Astrocyte (in vitro differentiated cells and primary cell): Measurements from ENCODE around the gene ACSL6. TPM values are rescaled to one million over a fixed set of nuclear protein-coding genes. Genes with fewer than 3 reads are reported as not detected.

Experiments
- DNase-seq: peaks from one replicate; pipeline ENCODE4 v3.0.0-alpha.2; 2010; ENCODE audit warnings: low read depth
- FAIRE-seq: peaks from 2 replicates; lab custom pipeline; 2011; peaks lifted over from hg19 to GRCh38; lab: Jason Lieb, UNC
- H2AFZ ChIP-seq: 2 replicates; pipeline ENCODE4 v1.6.0; 2012; ENCODE audit warnings: low read depth, low read length, inconsistent platforms
- H3K27ac ChIP-seq: 2 replicates; pipeline ENCODE4 v1.5.1; 2011; ENCODE audit warnings: low read depth, low read length, inconsistent platforms
- H3K27me3 ChIP-seq: 2 replicates; pipeline ENCODE4 v1.6.0; 2011; ENCODE audit warnings: low read length, inconsistent platforms; ENCODE audit not compliant: insufficient read depth
- H3K36me3 ChIP-seq: 2 replicates; pipeline ENCODE4 v1.5.1; 2011; ENCODE audit warnings: low read length, inconsistent platforms; ENCODE audit not compliant: insufficient read depth
- H3K4me1 ChIP-seq: 2 replicates; pipeline ENCODE4 v1.5.1; 2011; ENCODE audit warnings: low read length, inconsistent platforms; ENCODE audit not compliant: insufficient read depth
- H3K4me2 ChIP-seq: 2 replicates; pipeline ENCODE4 v1.6.0; 2012; ENCODE audit warnings: low read length, inconsistent platforms
- H3K4me3 ChIP-seq: 2 replicates; pipeline ENCODE4 v1.5.1; 2011; ENCODE audit warnings: low read depth, mild to moderate bottlenecking, low read length, inconsistent platforms; ENCODE audit not compliant: insufficient read depth
- H3K79me2 ChIP-seq: 2 replicates; pipeline ENCODE4 v1.6.0; 2012; ENCODE audit warnings: mild to moderate bottlenecking, low read length, inconsistent platforms; ENCODE audit not compliant: insufficient read depth
- H3K9ac ChIP-seq: 2 replicates; pipeline ENCODE4 v1.6.0; 2012; ENCODE audit warnings: mild to moderate bottlenecking, low read length, inconsistent platforms
- H3K9me3 ChIP-seq: 2 replicates; pipeline ENCODE4 v1.5.1; 2012; ENCODE audit warnings: low read depth, mild to moderate bottlenecking, low read length, inconsistent platforms; ENCODE audit not compliant: insufficient read depth
- H4K20me1 ChIP-seq: 2 replicates; pipeline ENCODE4 v1.6.0; 2012; ENCODE audit warnings: low read length, inconsistent platforms; ENCODE audit not compliant: insufficient read depth
- H3K27ac Mint-ChIP-seq: one replicate; pipeline ENCODE4 v1.8.0; 2021; ENCODE audit warnings: mild to moderate bottlenecking, mixed read lengths; ENCODE audit not compliant: unreplicated experiment
- H3K27me3 Mint-ChIP-seq: one replicate; pipeline ENCODE4 v1.8.0; 2021; ENCODE audit warnings: low read depth, mixed read lengths; ENCODE audit not compliant: unreplicated experiment
- H3K36me3 Mint-ChIP-seq: one replicate; pipeline ENCODE4 v1.8.0; 2021; ENCODE audit warnings: low read depth, mixed read lengths; ENCODE audit not compliant: unreplicated experiment
- H3K4me1 Mint-ChIP-seq: one replicate; pipeline ENCODE4 v1.8.0; 2021; ENCODE audit warnings: low read depth, mixed read lengths; ENCODE audit not compliant: unreplicated experiment
- H3K4me3 Mint-ChIP-seq: one replicate; pipeline ENCODE4 v1.8.0; 2021; ENCODE audit warnings: mild to moderate bottlenecking, moderate library complexity, mixed read lengths; ENCODE audit not compliant: unreplicated experiment
- H3K9me3 Mint-ChIP-seq: one replicate; pipeline ENCODE4 v1.8.0; 2021; ENCODE audit warnings: mild to moderate bottlenecking, mixed read lengths; ENCODE audit not compliant: unreplicated experiment
- CTCF ChIP-seq: IDR thresholded peaks from 2 replicates; pipeline ENCODE4 v1.5.1; 2011; ENCODE audit warnings: low read depth, mild to moderate bottlenecking, inconsistent platforms, low read length, moderate library complexity; ENCODE audit not compliant: insufficient read depth
- EZH2 ChIP-seq: IDR thresholded peaks from 2 replicates; pipeline ENCODE4 v1.6.1; 2012; ENCODE audit warnings: mild to moderate bottlenecking, low read length, inconsistent platforms; ENCODE audit not compliant: insufficient read depth
- total RNA-seq: library from RNA; stranded (reverse); gene quantifications from 2 replicates; pipeline ENCODE4 v1.2.1, GENCODE V29; 2021

Gene ACSL6
- total RNA-seq, 1 donor from 2014 or later: 0.07 TPM

GRCh38 chr5:132057498-132058255, 46.2 kb upstream of the ACSL6 start:
- H3K27ac Mint-ChIP-seq: no peak overlapping the region
- peaks cover 37% of the 10 kb centered on the region for H3K27me3 Mint-ChIP-seq
- no peaks in the 10 kb centered on the region for H3K79me2 ChIP-seq

GRCh38 chr5:132056610-132057497, 45.4 kb upstream of the ACSL6 start:
- FAIRE-seq: no peak

More at GRCh38 chr5:132057498-132058255, 46.2 kb upstream of the ACSL6 start:
- no peak overlapping the region for H3K9ac ChIP-seq
- no peak for FAIRE-seq
- no peak overlapping the region for H3K4me2 ChIP-seq
- no peak overlapping the region for H3K4me3 ChIP-seq
- no peaks in the 10 kb centered on the region for H3K9me3 ChIP-seq
- H3K36me3 ChIP-seq: no peaks in the 10 kb centered on the region
- H3K9me3 Mint-ChIP-seq: peaks cover 9% of the 10 kb centered on the region
- no peak for TF ChIP-seq EZH2
- H3K4me3 Mint-ChIP-seq: no peak overlapping the region
- no peaks in the 10 kb centered on the region for H4K20me1 ChIP-seq
- no peak overlapping the region for H2AFZ ChIP-seq
- no peak overlapping the region for H3K27ac ChIP-seq
- no peaks in the 10 kb centered on the region for H3K4me1 ChIP-seq
- H3K27me3 ChIP-seq: no peaks in the 10 kb centered on the region
- H3K4me1 Mint-ChIP-seq: no peaks in the 10 kb centered on the region
- no peak for DNase-seq
- H3K36me3 Mint-ChIP-seq: no peaks in the 10 kb centered on the region

More at GRCh38 chr5:132056610-132057497, 45.4 kb upstream of the ACSL6 start:
- Mint-ChIP-seq H3K27ac (no peak overlapping the region), H3K9me3 (peaks cover 9% of the 10 kb centered on the region), H3K4me3 (no peak overlapping the region), H3K4me1 (no peaks in the 10 kb centered on the region), H3K36me3 (no peaks in the 10 kb centered on the region), H3K27me3 (peaks cover 45% of the 10 kb centered on the region)
- TF ChIP-seq EZH2 (no peak), CTCF (no peak)
- no peak overlapping the region for H3K4me2 ChIP-seq
- H2AFZ ChIP-seq: no peak overlapping the region
- no peak overlapping the region for H3K27ac ChIP-seq
- H3K9me3 ChIP-seq: no peaks in the 10 kb centered on the region
- H3K4me1 ChIP-seq: no peaks in the 10 kb centered on the region
- no peak overlapping the region for H3K4me3 ChIP-seq
- no peak overlapping the region for H3K9ac ChIP-seq
- H3K79me2 ChIP-seq: no peaks in the 10 kb centered on the region
- H3K27me3 ChIP-seq: no peaks in the 10 kb centered on the region
- H3K36me3 ChIP-seq: no peaks in the 10 kb centered on the region
- H4K20me1 ChIP-seq: no peaks in the 10 kb centered on the region
- no peak for DNase-seq
